Hepatocyte (in vitro differentiated cells): ENCODE measurements around the gene DBF4B. TPM values are rescaled to one million over a fixed set of nuclear protein-coding genes. Genes with fewer than 3 reads are reported as not detected.
A peak's percentile ranks its signal among the peaks of the same experiment; 100 is the strongest.

Source experiments
- DNase-seq: peaks from one replicate; pipeline ENCODE4 v3.0.0-alpha.2; 2016; ENCODE audit warnings: low spot score
- H2AFZ ChIP-seq: fragments of 200-600 bp; sonication (generic); 2 replicates; pipeline ENCODE4 v1.6.0; 2016; ENCODE audit warnings: antibody characterized with exemption, mild to moderate bottlenecking
- H3K27ac ChIP-seq: fragments of 200-600 bp; sonication (generic); 2 replicates; pipeline ENCODE4 v1.5.1; 2016; ENCODE audit warnings: mild to moderate bottlenecking
- H3K27me3 ChIP-seq: fragments of 200-600 bp; sonication (generic); 2 replicates; pipeline ENCODE4 v1.6.1; 2016
- H3K36me3 ChIP-seq: fragments of 200-600 bp; sonication (generic); replicated peaks from 2 replicates; pipeline ENCODE4 v1.5.1; 2016; ENCODE audit warnings: low read depth; ENCODE audit not compliant: insufficient read depth
- H3K4me1 ChIP-seq: fragments of 200-600 bp; sonication (generic); 2 replicates; pipeline ENCODE4 v1.5.1; 2016; ENCODE audit warnings: mild to moderate bottlenecking, moderate library complexity; ENCODE audit not compliant: insufficient read depth
- H3K4me2 ChIP-seq: fragments of 200-600 bp; sonication (generic); 2 replicates; pipeline ENCODE4 v1.6.0; 2016
- H3K4me3 ChIP-seq: fragments of 200-600 bp; sonication (generic); 2 replicates; pipeline ENCODE4 v1.5.1; 2016; ENCODE audit warnings: mild to moderate bottlenecking
- H3K79me2 ChIP-seq: fragments of 200-600 bp; sonication (generic); 2 replicates; pipeline ENCODE4 v1.6.0; 2017; ENCODE audit warnings: mild to moderate bottlenecking
- H3K9me2 ChIP-seq: fragments of 200-600 bp; sonication (generic); replicated peaks from 2 replicates; pipeline ENCODE4 v1.6.0; 2017; ENCODE audit warnings: mild to moderate bottlenecking; ENCODE audit not compliant: insufficient read depth
- H3K9me3 ChIP-seq: fragments of 200-600 bp; sonication (generic); 2 replicates; pipeline ENCODE4 v1.5.1; 2016; ENCODE audit warnings: low read depth, mild to moderate bottlenecking
- H4K20me1 ChIP-seq: fragments of 200-600 bp; sonication (generic); 2 replicates; pipeline ENCODE4 v1.6.0; 2016; ENCODE audit warnings: mild to moderate bottlenecking; ENCODE audit not compliant: insufficient read depth, poor library complexity, severe bottlenecking
- CTCF ChIP-seq: fragments of 200-600 bp; sonication (generic); IDR thresholded peaks from 2 replicates; pipeline ENCODE4 v1.5.1; 2016; ENCODE audit warnings: antibody characterized with exemption, mild to moderate bottlenecking; ENCODE audit not compliant: poor library complexity
- EZH2 ChIP-seq: fragments of 200-600 bp; sonication (generic); IDR thresholded peaks from 2 replicates; pipeline ENCODE4 v1.6.1; 2016; ENCODE audit warnings: antibody characterized with exemption, mild to moderate bottlenecking, borderline replicate concordance
- EZH2phosphoT487 ChIP-seq: fragments of 200-600 bp; sonication (generic); IDR thresholded peaks from one replicate; pipeline ENCODE4 v1.6.1; 2018; ENCODE audit warnings: antibody characterized with exemption, mild to moderate bottlenecking, low read depth, moderate library complexity; ENCODE audit not compliant: unreplicated experiment, severe bottlenecking
- WGBS: methylation state at CpG from one replicate; pipeline ENCODE4 v1.1.6; 2016; ENCODE audit warnings: low lambda C conversion rate; ENCODE audit errors: missing lambda C conversion rate; 5-methylcytosine and 5-hydroxymethylcytosine counted together
- polyA plus RNA-seq: library from polyadenylated mRNA; unstranded; fragments of >200 nt; fragmentation: Nextera tagmentation; extraction: Ambion mirVana; gene quantifications from 2 replicates; pipeline ENCODE4 v1.2.1, GENCODE V29; 2016
- total RNA-seq: library from RNA; depleted of rRNA; stranded (reverse); fragments of >200 nt; gene quantifications from 2 replicates; pipeline ENCODE4 v1.2.3, GENCODE V29; 2014

Gene DBF4B
- total and polyA plus RNA-seq, 2 experiments from 2014 or later = 3.4 to 4.1 TPM

GRCh38 chr17:44772308-44773045 is 64.0 kb downstream of the DBF4B start:
- Histone ChIP-seq H3K36me3 (no peaks in the 10 kb centered on the region), H3K27me3 (no peaks in the 10 kb centered on the region), H3K4me3 (no peak overlapping the region), H3K4me2 (no peak overlapping the region), H3K79me2 (no peaks in the 10 kb centered on the region), H3K4me1 (no peaks in the 10 kb centered on the region), H3K27ac (no peak overlapping the region), H4K20me1 (no peaks in the 10 kb centered on the region), H2AFZ (no peak overlapping the region), H3K9me2 (no peaks in the 10 kb centered on the region), H3K9me3 (no peaks in the 10 kb centered on the region)
- WGBS = 86% methylated on average over 15 of the region's 21 CpGs
- DNase-seq = no peak
- TF ChIP-seq EZH2 (no peak), CTCF (no peak), EZH2phosphoT487 (no peak)

- no peak for DNase-seq
- H3K27me3 ChIP-seq = no peaks in the 10 kb centered on the region
Observed at GRCh38 chr17:44773140-44773539, 64.7 kb downstream of the DBF4B start.

GRCh38 chr17:44774271-44775135 is 66.0 kb downstream of the DBF4B start:
- H3K36me3 ChIP-seq = no peaks in the 10 kb centered on the region
- DNase-seq = peak; percentile 93
- H2AFZ ChIP-seq = peak overlapping the region; percentile 42
- TF ChIP-seq EZH2 (no peak), EZH2phosphoT487 (no peak), CTCF (peak; percentile 95)
- H4K20me1 ChIP-seq = no peaks in the 10 kb centered on the region
- H3K4me2 ChIP-seq = peak overlapping the region; percentile 96
- no peak overlapping the region for H3K27ac ChIP-seq
- no peaks in the 10 kb centered on the region for H3K4me1 ChIP-seq
- H3K9me3 ChIP-seq = no peaks in the 10 kb centered on the region
- H3K79me2 ChIP-seq = no peaks in the 10 kb centered on the region
- peak overlapping the region; percentile 24 for H3K4me3 ChIP-seq
- no peaks in the 10 kb centered on the region for H3K27me3 ChIP-seq
- 24% methylated on average over 35 of the region's 42 CpGs for WGBS
- no peaks in the 10 kb centered on the region for H3K9me2 ChIP-seq

More at GRCh38 chr17:44773140-44773539, 64.7 kb downstream of the DBF4B start:
- no peaks in the 10 kb centered on the region for H3K9me2 ChIP-seq
- H3K4me3 ChIP-seq = no peak overlapping the region
- TF ChIP-seq EZH2phosphoT487 = no peak
- no peak for TF ChIP-seq EZH2
- TF ChIP-seq CTCF = no peak
- H3K4me1 ChIP-seq = no peaks in the 10 kb centered on the region
- 74% methylated on average over 6 of the region's 6 CpGs for WGBS
- H3K27ac ChIP-seq = no peak overlapping the region
- no peaks in the 10 kb centered on the region for H3K36me3 ChIP-seq
- H3K9me3 ChIP-seq = no peaks in the 10 kb centered on the region
- H3K4me2 ChIP-seq = no peak overlapping the region
- no peaks in the 10 kb centered on the region for H3K79me2 ChIP-seq
- no peak overlapping the region for H2AFZ ChIP-seq
- H4K20me1 ChIP-seq = no peaks in the 10 kb centered on the region
